22Rv1 (cell line): ENCODE measurements around the gene OR2H2.
A peak's percentile ranks its signal among the peaks of the same experiment; 100 is the strongest.

Source experiments
- H3K27ac ChIP-seq: fragments of 450-650 bp; 2 replicates; pipeline ENCODE4 v1.5.1; 2017
- ZFX ChIP-seq: fragments of 450-650 bp; IDR thresholded peaks from 2 replicates; pipeline ENCODE4 v1.6.1; 2017; ENCODE audit warnings: antibody characterized with exemption, borderline replicate concordance
- TF ChIP-seq, protein P1 (sequence below): fragments of 450-650 bp; IDR thresholded peaks from 2 replicates; pipeline ENCODE4 v1.5.1; 2017; ENCODE audit warnings: mild to moderate bottlenecking

Gene OR2H2

DNA sequence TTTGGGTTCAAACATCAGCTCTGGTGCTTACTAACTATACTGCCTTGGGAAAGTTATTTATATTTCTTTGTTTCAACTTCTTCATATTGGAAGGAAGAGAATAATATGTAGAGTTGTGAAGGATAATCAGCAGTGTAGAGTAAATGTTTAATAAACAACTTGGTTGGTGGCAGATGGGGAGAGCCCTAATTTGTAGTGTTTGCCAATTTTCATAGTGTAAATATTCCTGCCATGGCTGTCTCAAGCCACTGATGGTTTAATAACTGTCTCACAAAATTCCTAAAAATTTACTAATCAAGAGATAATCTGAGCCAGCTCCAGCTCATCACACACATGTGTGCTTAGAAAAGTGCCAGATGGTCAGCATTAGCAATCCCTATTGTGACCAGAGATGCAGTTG lies at the start of gene OR2H2:
Gene OR2H2, plus strand, starts transcription at position 301 of the 400 bp plus-strand sequence. CDS start 2,824 bp downstream, outside the sequence.
- TF ChIP-seq, protein P1, sequence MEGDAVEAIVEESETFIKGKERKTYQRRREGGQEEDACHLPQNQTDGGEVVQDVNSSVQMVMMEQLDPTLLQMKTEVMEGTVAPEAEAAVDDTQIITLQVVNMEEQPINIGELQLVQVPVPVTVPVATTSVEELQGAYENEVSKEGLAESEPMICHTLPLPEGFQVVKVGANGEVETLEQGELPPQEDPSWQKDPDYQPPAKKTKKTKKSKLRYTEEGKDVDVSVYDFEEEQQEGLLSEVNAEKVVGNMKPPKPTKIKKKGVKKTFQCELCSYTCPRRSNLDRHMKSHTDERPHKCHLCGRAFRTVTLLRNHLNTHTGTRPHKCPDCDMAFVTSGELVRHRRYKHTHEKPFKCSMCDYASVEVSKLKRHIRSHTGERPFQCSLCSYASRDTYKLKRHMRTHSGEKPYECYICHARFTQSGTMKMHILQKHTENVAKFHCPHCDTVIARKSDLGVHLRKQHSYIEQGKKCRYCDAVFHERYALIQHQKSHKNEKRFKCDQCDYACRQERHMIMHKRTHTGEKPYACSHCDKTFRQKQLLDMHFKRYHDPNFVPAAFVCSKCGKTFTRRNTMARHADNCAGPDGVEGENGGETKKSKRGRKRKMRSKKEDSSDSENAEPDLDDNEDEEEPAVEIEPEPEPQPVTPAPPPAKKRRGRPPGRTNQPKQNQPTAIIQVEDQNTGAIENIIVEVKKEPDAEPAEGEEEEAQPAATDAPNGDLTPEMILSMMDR: no peak
- TF ChIP-seq ZFX: no peak
- H3K27ac ChIP-seq: no peak within 1 kb of the TSS

GRCh38 chr6:29537714-29538403 lies 47.1 kb upstream of the OR2H2 start:
- no peak for TF ChIP-seq ZFX
- TF ChIP-seq, protein P1: no peak
- H3K27ac ChIP-seq: no peak overlapping the region

DNA sequence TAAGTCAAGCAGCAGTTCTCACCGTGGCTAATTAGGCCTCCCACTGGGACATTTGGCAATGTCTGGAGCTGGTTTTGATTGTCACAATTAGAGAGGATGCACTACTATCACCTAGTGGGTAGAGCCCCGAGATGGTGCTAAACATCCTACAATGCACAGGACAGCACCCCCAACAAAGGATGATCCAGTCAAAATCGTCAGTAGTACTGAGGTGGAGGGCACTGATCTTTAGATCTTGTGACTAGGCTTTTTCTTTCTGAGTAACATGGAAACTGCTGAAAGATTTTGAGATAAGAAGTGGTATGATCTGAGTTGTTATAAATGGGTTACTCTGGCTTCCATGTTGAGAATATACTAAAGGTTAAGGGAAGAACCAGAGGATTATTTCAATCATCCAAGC lies 37.3 kb upstream of the OR2H2 start:
- no peak overlapping the region for H3K27ac ChIP-seq
- TF ChIP-seq, protein P1: no peak
- TF ChIP-seq ZFX: no peak

DNA sequence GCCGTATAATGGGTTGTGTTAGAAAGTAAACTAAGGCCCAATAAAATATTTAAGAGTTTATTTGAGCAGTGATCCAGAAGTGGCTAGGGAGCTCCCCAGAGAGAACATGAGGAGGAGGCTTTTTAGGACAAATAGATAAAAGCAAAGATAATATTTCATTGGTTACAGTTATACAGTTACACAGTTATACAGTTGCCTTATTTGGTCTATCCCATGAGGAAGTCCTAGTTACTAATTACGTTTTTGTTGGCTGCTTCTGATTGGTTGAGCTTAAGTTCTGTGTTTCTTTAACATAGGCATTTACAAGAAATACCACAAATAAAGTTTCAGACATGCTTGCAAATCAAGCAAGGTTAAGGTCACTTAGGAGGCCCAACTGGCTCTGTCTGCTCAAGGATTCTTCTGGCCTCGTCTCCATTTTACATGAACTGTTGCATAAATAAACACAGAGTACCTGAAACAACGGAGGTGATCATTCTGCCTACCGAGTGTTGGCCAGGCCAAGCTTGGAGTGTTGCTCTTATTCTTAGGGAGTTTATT lies 32.3 kb upstream of the OR2H2 start:
- TF ChIP-seq, protein P1: no peak
- TF ChIP-seq ZFX: no peak
- no peak overlapping the region for H3K27ac ChIP-seq

- TF ChIP-seq, protein P1: peak; percentile 43
- TF ChIP-seq ZFX: no peak
- no peak overlapping the region for H3K27ac ChIP-seq
Measured at GRCh38 chr6:29553268-29554057, 31.5 kb upstream of the OR2H2 start.

DNA sequence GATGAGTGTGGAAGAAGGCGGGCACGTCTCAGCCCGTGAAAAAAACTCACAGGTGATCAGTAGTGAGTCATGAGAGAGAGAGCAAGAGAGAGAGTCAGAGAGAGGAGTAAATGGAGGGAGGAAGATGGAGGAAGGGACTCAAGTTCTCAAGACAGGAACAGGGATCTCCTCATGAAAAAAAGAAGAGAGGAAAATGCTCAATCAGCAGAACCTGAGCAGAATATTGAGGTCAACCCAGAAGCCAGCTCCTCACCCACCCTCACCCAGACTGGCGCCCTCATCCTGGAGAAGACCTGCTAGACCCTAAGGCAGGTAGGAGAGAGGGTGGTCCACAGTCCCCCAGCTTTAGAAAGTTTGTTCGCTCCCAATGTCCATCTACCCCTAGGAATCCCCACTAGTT lies 30.2 kb upstream of the OR2H2 start:
- no peak overlapping the region for H3K27ac ChIP-seq

More for the DNA sequence above, 30.2 kb upstream of the OR2H2 start:
- TF ChIP-seq ZFX: no peak
- TF ChIP-seq, protein P1: no peak
